Mucosa of stomach (tissue), 1 donor: ENCODE results near the gene SLC25A4.
"Not testable (repeated sequence)": the region's sequence is repeated elsewhere in the genome, so short reads cannot be mapped to it uniquely, and the experiment has no call there.

Source experiments
- H3K27me3 ChIP-seq: one replicate; pipeline ENCODE4 v1.7.0; 2013; ENCODE audit warnings: mild to moderate bottlenecking, low read length; ENCODE audit not compliant: control insufficient read depth, insufficient read depth
- H3K36me3 ChIP-seq: one replicate; pipeline ENCODE4 v1.7.0; 2013; ENCODE audit warnings: low read length; ENCODE audit not compliant: control insufficient read depth, insufficient read depth
- H3K4me1 ChIP-seq: one replicate; pipeline ENCODE4 v1.7.0; 2013; ENCODE audit warnings: mild to moderate bottlenecking, low read length; ENCODE audit not compliant: control insufficient read depth, insufficient read depth
- H3K4me3 ChIP-seq: one replicate; pipeline ENCODE4 v1.7.0; 2013; ENCODE audit warnings: low read length
- H3K9ac ChIP-seq: one replicate; pipeline ENCODE4 v1.7.0; 2013; ENCODE audit warnings: mild to moderate bottlenecking, low read length, moderate library complexity
- H3K9me3 ChIP-seq: one replicate; pipeline ENCODE4 v1.7.0; 2013; ENCODE audit warnings: mild to moderate bottlenecking, low read length, moderate library complexity; ENCODE audit not compliant: control insufficient read depth
- donor health status: Pancreatic carcinoma.

Gene SLC25A4

GRCh38 chr4:185192059-185192458 is 49.0 kb downstream of the SLC25A4 start:
- no peak overlapping the region for H3K4me3 ChIP-seq
- H3K36me3 ChIP-seq, result no peaks in the 10 kb centered on the region
- no peak overlapping the region for H3K9ac ChIP-seq
- H3K4me1 ChIP-seq, result no peaks in the 10 kb centered on the region
- no peaks in the 10 kb centered on the region for H3K9me3 ChIP-seq
- no peaks in the 10 kb centered on the region for H3K27me3 ChIP-seq

- Histone ChIP-seq H3K4me3 (no peak overlapping the region), H3K9me3 (no peaks in the 10 kb centered on the region), H3K27me3 (no peaks in the 10 kb centered on the region), H3K4me1 (no peaks in the 10 kb centered on the region), H3K9ac (no peak overlapping the region), H3K36me3 (no peaks in the 10 kb centered on the region)
Observed at GRCh38 chr4:185194924-185195888, 52.1 kb downstream of the SLC25A4 start.

- no peaks in the 10 kb centered on the region for H3K36me3 ChIP-seq
- no peaks in the 10 kb centered on the region for H3K9me3 ChIP-seq
- no peak overlapping the region for H3K4me3 ChIP-seq
- H3K4me1 ChIP-seq, result no peaks in the 10 kb centered on the region
- no peak overlapping the region for H3K9ac ChIP-seq
- H3K27me3 ChIP-seq, result no peaks in the 10 kb centered on the region
Observed at GRCh38 chr4:185196437-185196836, 53.4 kb downstream of the SLC25A4 start.

- not testable (repeated sequence) for H3K4me3 ChIP-seq, H3K4me1 ChIP-seq, H3K9me3 ChIP-seq, H3K9ac ChIP-seq, H3K27me3 ChIP-seq, H3K36me3 ChIP-seq
Observed at GRCh38 chr4:185198189-185198588, 55.1 kb downstream of the SLC25A4 start.
